Upper lobe of left lung (tissue), 4 donors: ENCODE results near the gene MLLT3.

Experiments
- CTCF ChIP-seq, 6 experiments: fragments of 450-650 bp in 4 of 6; fragments of 200-600 bp in 2 of 6; sonication (generic) in 2 of 6; IDR thresholded peaks; one replicate each; pipeline ENCODE4 v1.5.1; 2016 to 2019; ENCODE audit warnings: antibody characterized with exemption in 6 of 6
- EP300 ChIP-seq, 4 donors: sonication (generic); formaldehyde crosslinking; IDR thresholded peaks; one replicate each; pipeline ENCODE4 v1.5.1; 2017; ENCODE audit warnings: antibody characterized with exemption in 4 of 4, control low read depth in 2 of 4
- POLR2A ChIP-seq, 4 donors: fragments of 450-650 bp; IDR thresholded peaks; one replicate each; pipeline ENCODE4 v1.5.1; 2016 to 2017; ENCODE audit warnings: antibody characterized with exemption in 4 of 4, mild to moderate bottlenecking in 2 of 4
- POLR2AphosphoS5 ChIP-seq, 2 donors: sonication (generic); formaldehyde crosslinking; IDR thresholded peaks; one replicate each; pipeline ENCODE4 v1.5.1; 2017; ENCODE audit warnings: antibody characterized with exemption in 2 of 2

DNA sequence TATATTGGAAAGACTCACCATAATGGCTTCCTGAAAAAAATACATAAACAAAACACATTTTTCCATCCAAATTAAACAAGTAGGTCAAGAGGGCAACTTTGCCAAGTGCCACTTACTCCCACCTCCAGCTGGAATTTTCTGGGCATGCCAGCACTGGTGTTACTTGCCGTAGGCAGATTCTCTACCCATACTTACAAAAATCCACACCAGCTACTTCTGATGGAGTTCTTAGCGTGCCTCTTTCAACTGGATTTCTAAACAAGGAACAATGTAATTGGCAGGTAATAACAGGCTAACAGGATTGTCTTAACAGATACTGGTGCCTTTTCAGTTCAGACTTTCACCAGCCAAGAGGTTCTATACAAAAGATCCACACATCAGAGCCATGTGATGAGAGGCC is 301.4 kb downstream of the MLLT3 start:
- TF ChIP-seq EP300 (IDR thresholded peaks at IDR 0.05) (no peak), CTCF (IDR thresholded peaks at IDR 0.05) (no peak), POLR2A (IDR thresholded peaks at IDR 0.05) (no peak), POLR2AphosphoS5 (IDR thresholded peaks at IDR 0.05) (no peak)
